Measurements from ENCODE around the gene DUSP16.
"Not testable (repeated sequence)": the region's sequence is repeated elsewhere in the genome, so short reads cannot be mapped to it uniquely, and the experiment has no call there.

DUSP16 gene

DNA sequence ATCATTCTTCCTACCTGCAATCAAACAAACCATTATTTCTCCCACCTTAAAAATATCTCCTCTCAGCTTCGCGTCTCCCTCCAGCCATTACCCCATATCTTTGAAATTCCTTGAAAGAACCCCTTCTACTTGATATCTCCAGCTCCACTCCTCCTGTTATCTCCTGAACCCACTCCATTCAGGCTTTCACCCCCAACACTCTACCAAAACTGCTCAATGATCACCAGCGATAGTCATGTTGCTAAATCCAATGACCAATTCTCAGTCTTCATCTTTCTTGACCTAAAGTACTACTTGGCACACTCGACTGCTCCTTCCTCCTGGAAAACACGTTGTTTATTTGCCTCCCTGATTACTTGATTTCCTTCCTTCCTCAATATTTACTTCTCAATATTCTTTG, 70.1 kb downstream of the DUSP16 start:
- DNase-seq (ENCODE audit: low spot score), result no peak

DNA sequence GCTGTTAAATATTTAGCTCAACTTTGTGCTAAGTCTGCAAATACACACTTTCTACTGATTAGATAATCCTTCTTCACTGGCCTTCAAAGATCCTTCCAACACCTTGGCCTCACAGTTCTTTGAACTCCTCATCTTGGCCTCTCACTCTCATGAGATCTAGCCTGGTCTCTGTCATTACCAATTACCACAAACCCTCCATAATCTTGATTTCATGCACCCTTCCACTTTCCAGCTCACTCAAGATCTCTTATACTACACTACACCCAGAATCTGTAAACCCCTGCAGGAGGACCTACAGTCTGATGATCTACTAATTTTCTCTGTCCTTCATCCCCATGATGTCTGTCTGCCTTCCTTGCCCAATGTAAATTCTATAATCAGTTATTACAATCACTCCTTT, 71.1 kb downstream of the DUSP16 start:
- no peak for DNase-seq (ENCODE audit: low spot score)

DNA sequence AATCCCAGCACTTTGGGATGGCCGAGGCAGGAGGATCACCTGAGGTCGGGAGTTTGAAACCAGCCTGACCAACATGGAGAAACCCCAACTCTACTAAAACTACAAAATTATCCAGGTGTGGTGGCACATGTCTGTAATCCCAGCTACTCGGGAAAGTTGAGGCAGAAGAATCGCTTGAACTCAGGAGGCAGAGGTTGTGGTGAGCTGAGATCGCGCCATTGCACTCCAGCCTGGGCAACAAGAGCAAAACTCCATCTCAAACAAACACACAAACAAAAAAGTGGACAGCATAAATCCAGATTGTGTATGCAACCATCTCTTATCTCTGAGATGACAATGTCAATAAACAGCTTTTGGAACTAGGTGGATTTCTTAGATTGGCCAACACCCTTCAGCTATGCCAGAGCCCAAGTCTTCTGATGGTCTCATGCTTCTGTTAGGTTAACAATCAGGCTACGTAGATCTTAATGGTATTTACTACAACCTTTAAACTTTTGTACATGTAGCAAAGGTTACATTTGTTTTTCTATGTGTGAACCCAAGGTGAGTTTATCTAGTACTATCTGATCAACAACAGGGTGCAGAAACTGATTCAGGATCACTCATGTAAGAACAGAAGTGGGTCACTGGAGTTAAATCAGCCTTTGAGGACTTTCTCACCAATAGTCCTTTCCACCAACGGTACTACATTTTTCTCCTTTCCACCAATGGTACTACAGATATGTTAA, 73.7 kb downstream of the DUSP16 start:
- DNase-seq (ENCODE audit: low spot score), result no peak

DNA sequence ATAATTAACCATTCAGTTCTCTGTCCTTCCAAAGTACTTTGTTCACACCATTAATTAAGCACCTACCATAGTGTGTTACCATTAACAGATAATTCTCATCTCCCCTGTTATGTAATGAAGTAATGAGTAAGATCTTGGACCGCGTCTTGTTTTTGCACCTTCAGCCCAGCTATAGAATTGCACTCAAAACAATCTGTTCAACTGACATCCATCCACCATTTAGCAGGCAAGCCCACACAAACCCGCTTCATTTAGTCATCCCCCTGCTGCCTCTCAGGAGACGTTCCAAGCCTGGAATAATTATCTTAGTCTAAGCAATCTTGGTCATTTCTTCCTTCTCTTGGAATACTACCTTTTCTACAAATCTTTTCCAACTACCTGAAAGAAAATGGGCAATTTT, 74.4 kb downstream of the DUSP16 start:
- DNase-seq (ENCODE audit: low spot score), result no peak

DNA sequence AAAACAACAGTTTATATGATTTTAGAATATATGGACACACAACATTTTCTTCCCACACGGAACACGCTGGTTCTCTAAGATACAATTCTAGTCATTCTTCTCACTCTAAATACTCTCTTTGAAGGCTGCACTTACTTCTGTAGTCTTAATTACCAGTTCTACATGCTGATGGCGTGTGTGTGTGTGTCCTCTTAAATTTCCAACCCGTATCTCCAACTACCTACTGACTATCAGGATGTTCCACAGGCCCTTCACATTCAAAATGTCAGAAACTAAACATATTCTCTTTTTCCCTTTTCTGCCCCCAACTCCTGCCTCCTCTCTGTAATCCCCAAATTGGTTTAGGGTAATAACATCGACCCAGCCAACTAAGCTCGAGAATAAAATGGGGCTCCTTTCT, 75.2 kb downstream of the DUSP16 start:
- DNase-seq (ENCODE audit: low spot score), result no peak

DNA sequence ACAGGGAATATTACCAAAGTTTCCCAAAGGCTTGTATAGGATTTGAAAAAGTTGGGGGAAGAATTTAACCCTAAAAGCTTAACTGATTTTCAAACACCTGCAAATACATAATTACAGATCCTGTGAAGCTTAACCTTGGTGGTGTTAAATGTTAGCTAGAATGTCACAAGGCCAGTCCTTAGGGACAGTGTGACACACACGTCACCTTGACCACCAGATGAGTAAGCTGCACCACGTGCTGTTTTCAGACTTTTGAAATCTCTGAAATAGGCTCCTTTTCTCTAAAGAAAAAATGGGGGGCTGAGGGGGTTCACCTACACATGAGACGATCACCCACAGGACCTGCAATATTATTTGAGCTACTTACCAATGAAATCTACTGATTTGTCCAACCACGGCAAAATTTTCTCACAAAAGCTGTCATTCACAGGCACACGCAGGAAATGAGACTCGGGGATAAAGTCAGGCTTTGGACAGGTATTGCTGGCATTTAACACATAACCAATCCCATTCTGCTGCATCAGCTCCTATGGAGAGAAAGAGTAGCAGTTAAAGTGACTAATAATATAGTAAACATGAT, 75.9 kb downstream of the DUSP16 start:
- DNase-seq (ENCODE audit: low spot score), result no peak

DNA sequence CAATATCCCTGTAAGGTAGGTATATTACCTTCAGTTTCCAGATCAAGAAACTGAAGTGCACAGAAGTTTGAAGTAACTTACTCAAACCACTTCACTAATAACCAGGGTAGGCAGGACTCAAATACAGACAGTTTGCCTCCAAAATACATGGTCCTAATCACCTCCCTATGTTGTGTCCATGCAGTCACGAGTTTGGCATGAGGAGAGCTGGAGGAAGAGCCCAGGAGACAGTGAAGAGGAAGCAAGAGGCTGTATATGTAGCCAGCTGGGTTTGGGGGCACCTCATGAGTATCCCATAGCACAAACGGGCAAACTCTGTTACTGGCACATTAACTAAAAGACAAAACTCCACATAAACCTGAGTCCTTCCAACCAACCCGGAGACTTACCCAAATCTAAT, 79.2 kb downstream of the DUSP16 start:
- DNase-seq (ENCODE audit: low spot score), result no peak

DNA sequence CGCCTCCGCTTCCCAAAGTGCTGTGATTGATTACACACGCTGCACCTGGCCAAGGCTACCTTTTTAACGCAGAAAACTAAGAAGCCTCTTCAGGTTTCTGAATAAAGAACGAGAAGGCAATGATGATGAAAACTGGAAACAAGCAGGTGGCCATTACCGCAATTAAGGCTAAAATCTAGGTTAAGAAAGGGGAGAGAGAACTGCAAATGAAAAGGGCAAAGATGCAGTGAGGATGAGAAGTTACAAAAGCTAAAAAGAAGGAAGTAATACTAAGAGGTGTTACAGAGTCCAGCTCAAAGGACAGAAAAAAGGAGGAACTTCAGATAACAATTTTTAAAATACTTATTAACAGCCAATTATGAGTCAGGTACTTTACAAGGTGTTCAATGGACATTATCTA, 79.7 kb downstream of the DUSP16 start:
- DNase-seq (ENCODE audit: low spot score), result no peak

DNA sequence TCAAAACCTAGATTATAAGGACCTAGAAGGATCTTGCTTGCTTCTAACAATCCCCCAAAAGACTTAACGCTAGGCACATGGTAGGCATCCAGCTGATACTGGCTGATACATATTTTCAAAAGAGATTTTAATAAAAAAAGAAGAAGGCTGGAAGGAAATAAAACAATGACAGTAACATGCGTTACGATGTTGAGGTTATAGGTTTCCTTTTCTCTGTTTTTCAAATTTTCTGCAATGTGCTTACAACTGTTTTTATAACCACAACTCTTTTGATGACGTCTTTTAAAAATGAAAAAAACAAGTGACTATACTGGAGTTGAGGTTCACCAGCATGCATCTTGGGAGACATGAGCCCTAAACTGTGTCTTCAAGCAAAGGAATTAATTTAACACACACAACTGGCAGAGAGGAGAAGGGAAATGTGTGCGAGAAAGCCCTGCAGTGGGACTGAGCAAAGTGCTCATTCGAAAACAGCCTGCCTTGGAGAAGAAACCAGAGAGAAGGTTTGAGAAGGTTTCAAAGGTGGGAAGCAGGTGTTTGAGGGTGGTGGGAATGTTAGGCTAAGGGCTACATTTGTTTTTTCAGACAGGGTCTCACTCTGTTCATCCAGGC, 80.4 kb downstream of the DUSP16 start:
- DNase-seq (ENCODE audit: low spot score), result no peak

DNA sequence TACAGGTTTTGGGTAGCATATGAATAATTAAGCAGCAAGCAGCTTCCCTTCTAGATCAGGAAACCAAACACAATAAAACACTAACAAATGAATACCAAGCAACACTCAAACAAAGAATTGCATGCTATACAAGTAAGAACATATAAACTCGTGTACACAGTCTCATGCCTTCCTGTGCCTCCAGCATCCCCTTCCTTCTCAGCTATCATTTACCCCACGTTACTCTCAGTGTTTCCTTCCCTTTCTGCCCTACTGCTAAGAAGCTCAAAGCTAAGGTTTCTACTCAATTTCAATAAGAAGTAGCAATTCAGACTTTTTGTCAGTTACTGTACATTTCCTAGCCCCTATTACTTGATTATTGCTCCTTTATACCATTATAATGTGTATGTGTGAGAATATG, 81.0 kb downstream of the DUSP16 start:
- no peak for DNase-seq (ENCODE audit: low spot score)

DNA sequence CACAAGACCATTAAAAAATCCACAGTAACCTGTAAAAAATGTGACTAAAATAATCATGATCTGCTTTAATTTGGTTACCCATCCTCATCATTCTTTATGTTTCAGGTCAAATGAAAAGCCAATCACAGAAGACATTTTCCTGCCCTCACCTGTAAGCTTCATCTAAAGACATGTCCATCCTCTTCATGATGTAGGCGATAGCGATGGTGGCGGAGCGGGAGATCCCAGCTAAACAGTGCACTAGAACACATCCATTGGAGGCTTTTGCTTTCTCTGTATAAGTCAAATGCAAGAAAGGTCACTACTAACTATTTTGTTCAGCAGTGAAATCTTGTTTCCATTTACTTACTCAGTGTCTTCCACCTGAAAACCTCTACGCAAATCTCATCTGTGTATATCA, 82.6 kb downstream of the DUSP16 start:
- DNase-seq (ENCODE audit: low spot score), result no peak

DNA sequence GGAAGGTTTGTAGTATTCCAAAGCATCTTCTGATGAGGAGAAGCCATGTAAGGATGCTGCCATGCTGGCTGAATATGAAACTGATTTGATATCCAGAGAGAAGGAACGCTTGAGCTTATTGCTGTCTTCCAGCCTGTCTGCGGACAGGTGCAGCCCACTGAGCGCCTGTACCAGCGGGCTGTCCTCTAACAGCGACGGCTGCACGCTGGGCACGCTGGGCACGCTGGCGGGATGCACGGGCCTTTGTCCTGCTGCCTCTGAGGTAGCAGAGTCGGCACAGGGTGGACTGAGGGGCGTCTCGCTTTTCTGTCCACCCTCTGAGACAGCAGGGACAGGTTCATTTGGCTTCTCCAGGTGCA, 85.2 kb downstream of the DUSP16 start:
- DNase-seq (ENCODE audit: low spot score), result no peak

DNA sequence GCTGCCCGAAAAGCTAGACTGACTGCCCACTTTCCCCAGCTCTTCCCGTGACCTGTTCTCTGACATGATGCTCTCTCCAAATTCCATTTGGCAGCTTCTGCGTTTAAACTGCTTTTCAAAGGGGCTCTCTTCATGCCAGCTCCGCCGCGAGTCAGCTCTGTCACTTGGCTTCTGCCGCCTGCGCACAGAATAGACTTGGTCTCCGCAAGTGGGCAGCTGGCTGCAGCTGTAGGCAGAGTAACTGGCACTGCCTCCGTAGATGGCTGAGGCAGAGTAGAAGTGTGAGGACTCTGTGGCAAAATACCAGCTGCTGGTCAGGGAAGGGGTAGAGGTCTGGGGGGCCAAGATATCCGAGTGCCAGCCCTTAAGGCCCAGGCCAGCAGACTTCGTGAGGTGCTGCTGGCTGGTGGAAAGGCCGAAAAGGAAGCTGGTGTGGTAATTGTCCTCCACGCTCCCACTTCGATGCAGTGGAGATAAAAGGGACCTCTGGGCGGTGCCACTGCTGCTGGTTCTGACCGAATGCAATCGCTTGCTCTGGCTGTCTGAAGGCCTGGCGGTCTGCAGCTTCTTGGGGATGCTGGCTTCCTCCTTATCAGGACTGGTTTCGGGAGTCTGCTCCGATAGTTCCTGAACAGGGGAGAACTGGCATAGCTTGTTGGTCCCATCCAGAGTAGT, 85.7 kb downstream of the DUSP16 start:
- DNase-seq (ENCODE audit: low spot score), result no peak

DNA sequence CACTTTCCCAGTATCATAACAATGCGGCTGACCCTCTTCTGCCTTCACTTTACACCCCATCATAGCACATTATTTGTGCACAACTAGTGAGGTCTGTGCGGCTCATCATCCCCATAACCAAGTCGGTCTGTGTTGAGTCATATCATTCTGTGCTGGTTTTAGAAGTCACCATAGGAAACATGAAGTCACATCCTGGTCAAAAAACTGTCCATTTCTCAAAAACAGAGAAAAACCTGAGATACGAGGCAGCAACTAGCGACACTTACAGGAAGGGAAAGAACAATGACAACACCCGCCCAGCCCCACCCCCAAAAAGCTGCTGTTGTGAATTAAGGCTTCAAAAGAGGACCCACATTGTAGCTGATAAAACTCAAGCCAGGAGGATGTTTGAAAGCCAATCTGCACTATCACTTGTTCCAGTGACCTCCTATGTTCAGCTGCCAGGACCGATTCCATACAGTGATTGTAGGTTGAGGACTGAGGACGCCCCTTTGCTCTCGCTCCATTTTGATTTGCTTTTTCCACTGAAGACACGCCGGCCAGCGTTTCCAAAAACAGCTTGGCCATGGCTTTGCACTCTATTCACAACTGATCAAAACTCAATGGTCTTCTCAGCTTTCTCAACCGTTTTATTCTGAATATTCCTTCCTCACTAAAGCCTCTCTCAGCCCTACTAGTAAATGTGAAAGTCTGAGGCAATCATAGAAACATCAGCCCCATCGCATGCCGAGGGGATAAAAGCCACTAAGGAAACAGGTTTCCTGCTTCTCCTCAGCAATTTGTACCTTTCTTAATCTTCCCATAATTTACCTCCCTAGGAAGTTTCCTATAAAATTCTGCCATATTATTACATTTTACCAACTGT, 87.5 kb downstream of the DUSP16 start:
- no peak for DNase-seq (ENCODE audit: low spot score)

DNA sequence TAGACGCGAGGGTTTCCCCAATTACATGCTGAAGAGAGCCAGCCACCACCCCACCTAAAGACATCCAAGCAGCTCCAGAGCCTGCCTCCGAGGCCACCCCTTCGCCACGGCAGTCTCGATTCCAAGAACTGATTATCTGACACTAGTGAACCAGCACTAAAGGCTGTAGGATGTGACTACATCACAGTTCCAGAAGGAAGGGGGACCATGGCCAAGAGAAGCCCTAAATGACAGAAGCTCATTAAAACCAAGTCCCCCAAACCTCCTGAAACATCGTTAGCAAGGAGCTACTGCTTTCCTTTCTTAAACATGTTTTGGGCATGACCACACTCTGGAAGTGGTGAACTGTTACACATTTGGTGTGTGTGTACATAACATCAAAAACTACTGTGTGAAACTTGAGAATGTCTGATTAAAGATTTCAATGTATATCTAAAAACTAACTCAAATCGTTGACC, 88.2 kb downstream of the DUSP16 start:
- no peak for DNase-seq (ENCODE audit: low spot score)

DNA sequence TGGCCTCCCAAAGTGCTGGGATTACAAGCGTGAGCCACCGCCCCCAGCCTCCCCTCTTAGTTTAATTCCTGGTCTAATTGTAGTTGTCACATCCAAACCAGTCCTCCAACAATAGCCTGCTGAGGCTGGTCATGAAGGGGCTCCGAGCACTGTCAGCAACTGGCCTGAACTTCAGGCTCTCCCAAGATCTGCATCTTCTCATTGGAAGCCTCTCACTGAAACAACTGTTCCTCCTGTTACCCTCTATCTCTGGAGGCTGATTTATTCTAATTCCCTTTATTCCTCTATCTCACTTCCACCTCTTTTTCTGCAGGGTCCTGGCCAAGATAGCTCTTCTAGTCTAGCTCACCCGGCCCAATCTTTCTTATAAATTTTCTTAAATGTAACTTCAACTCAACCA, 89.4 kb downstream of the DUSP16 start:
- DNase-seq (ENCODE audit: low spot score), result no peak

DNA sequence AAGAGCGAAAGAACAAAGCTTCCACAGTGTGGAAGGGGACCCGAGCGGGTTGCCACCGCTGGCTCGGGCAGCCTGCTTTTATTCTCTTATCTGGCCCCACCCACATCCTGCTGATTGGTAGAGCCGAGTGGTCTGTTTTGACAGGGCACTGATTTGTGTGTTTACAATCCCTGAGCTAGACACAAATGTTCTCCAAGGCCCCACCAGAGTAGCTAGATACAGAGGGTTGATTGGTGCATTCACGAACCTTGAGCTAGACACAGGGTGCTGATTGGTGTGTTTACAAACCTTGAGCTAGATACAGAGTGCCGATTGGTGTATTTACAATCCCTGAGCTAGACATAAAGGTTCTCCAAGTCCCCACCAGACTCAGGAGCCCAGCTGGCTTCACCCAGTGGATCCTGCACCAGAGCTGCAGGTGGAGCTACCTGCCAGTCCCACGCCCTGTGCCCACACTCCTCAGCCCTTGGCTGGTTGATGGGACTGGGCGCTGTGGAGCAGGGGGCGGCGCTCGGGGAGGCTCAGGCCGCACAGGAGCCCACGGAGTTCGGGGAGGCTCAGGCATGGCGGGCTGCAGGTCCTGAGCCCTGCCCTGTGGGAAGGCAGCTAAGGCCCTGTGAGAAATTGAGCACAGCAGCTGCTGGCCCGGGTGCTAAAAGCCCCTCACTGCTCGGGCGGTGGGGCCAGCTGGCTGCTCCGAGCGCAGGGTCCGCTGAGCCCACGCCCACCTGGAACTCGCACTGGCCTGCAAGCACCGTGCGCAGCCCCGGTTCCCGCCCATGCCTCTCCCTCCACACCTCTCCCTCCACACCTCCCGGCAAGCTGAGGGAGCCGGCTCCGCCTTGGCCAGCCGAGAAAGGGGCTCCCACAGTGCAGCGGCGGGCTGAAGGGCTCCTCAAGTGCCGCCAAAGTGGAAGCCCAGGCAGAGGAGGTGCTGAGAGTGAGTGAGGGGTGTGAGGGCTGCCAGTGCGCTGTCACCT, 90.4 kb downstream of the DUSP16 start:
- not testable (repeated sequence) for DNase-seq (ENCODE audit: low spot score)

DNA sequence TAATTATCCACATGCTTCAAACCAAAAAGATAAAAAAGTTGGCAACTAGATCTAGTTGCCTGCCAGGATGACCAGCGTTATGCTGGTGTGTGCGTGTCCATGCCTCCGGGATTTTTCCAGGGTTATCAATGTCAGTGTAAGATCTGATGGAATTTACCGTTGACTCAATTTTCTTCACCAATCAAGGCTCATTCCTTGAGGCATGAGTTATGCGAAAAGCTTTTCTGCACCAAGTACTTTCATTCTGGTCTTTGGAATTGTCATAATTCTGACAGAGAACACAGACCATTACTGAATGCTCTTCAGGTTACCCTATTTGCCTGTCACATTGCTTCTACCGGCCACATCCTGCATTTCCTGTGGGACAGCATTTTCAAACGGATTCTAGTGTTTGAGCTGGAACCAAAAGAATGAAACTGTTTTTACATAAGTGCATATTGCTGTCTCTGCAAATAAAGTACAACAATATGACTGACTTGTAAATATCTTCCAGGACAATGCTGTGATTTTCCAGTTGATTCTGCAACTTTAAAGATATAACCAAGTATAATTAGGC, 91.8 kb downstream of the DUSP16 start:
- no peak for DNase-seq (ENCODE audit: low spot score)

DNA sequence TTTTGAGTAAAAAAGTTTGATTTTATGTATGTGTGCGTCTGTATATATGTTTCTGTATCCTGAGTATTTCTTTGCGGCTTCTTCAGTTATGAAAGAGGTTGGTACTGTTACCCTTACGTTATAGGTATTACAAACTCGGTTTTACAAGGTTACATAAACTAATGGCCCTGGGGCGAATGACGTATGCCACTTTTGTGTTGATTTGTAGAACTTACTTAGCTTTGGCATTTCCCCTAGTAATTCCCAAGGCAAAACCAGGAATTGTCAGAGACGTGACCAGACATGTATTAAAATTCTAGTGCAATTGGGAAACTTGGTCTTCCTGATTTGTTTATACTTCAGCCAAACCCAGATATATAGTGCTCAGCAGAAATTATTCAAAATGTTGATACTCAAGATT, 93.3 kb downstream of the DUSP16 start:
- no peak for DNase-seq (ENCODE audit: low spot score)

DNA sequence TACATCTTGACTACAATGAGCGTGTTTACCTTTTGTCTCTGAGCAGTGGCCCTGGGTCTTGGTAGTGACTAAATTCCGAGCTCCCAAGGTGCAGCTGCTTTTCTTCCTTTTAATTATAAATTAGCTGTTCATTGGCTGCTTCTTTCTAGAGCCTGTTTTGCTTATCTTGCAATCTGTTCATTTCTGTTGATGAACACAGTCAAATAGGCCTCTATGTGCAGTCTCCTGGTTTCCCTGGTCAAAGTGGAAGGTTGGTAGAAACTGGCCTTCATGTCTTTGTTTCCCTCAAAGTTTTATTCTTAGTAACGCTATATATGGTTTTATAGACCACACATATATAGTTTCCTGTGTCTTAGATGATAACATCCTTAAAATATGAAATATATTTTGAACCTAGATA, 94.1 kb downstream of the DUSP16 start:
- no peak for DNase-seq (ENCODE audit: low spot score)

Measured in D341Med (cell line).